Transverse colon (tissue), 4 donors: Measurements from ENCODE around the gene MBNL2.

Experiments used
- CTCF ChIP-seq, 5 experiments: fragments of 200-600 bp in 3 of 5; fragments of 450-650 bp in 2 of 5; sonication (generic) in 3 of 5; IDR thresholded peaks; 1 replicate in 2 of 5; 2 replicates in 3 of 5; pipeline ENCODE4 v1.5.1; 2016 to 2017; ENCODE audit warnings: antibody characterized with exemption in 5 of 5, inconsistent platforms in 3 of 5, mild to moderate bottlenecking in 2 of 5, moderate library complexity in 1 of 5
- POLR2A ChIP-seq: fragments of 450-650 bp; IDR thresholded peaks from one replicate; pipeline ENCODE4 v1.6.1; 2016; ENCODE audit warnings: antibody characterized with exemption, mild to moderate bottlenecking, moderate library complexity
- POLR2AphosphoS5 ChIP-seq, 3 donors: sonication (generic); formaldehyde crosslinking; IDR thresholded peaks; one replicate each; pipeline ENCODE4 v1.6.1; 2016; ENCODE audit warnings: antibody characterized with exemption in 3 of 3

DNA sequence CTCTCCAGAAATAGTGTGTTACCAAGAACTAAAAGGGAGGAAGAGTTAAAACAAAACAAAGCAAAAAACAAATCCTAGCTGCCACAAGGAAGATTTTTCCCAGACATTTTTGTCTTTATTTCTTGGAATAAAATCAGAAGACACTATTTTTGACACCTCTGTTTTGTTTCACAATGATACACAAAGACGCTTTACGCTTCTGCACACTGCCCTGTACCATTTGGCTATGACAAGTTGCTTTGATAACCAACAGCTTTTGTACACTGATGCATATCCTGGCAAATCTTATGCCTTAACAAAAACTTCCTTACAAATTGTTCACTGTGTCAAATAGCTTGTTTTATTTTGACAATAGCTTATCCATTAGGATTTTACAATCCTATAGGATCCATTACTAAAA is 108.3 kb downstream of the MBNL2 start:
- TF ChIP-seq POLR2A, result no peak
- TF ChIP-seq POLR2AphosphoS5 (IDR thresholded peaks at IDR 0.05), result peak in 2 of 3 donors; percentile 7 to 29
- TF ChIP-seq CTCF (IDR thresholded peaks at IDR 0.05), result no peak
